OCI-LY7 (cell line): ENCODE results near the gene PLCB3.

ENCODE experiments used
- CTCF ChIP-seq: fragments of 200-600 bp; sonication (generic); conservative IDR thresholded peaks from 2 replicates; pipeline ENCODE4 v1.5.1; 2014; ENCODE audit warnings: mild to moderate bottlenecking, antibody characterized with exemption, low read length, moderate library complexity, mixed read lengths
- EZH2phosphoT487 ChIP-seq: fragments of 200-600 bp; sonication (generic); IDR thresholded peaks from 2 replicates; pipeline ENCODE4 v1.6.1; 2018; ENCODE audit warnings: low read depth, borderline replicate concordance, mild to moderate bottlenecking, mixed run types, antibody characterized with exemption, low read length, moderate library complexity, mixed read lengths

- TF ChIP-seq CTCF: no peak
- no peak for TF ChIP-seq EZH2phosphoT487
These were observed 37.8 kb downstream of the PLCB3 start for GRCh38 chr11:64289002-64289564.
